Tibial artery (tissue), 4 donors: Measurements from ENCODE around the gene CHD2.
"Not testable (repeated sequence)": the region's sequence is repeated elsewhere in the genome, so short reads cannot be mapped to it uniquely, and the experiment has no call there.

Source experiments
- DNase-seq, 2 donors: peaks; one replicate each; pipeline ENCODE4 v3.0.0-alpha.2; 2019
- H3K27ac ChIP-seq, 2 donors: fragments of 200-600 bp; sonication (generic) in 1 of 2; 1 replicate in 1 of 2; 2 replicates in 1 of 2; pipeline ENCODE4 v1.5.1; 2018 to 2019; ENCODE audit warnings: mild to moderate bottlenecking in 1 of 2
- H3K27me3 ChIP-seq, 2 donors: fragments of 200-600 bp; sonication (generic) in 1 of 2; one replicate each; pipeline versions ENCODE4 v1.5.1 to v1.6.0; 2016 to 2019
- H3K36me3 ChIP-seq, 3 donors: fragments of 200-600 bp; sonication (generic) in 2 of 3; one replicate each; pipeline ENCODE4 v1.5.1; 2016 to 2019; ENCODE audit warnings: mild to moderate bottlenecking in 2 of 3
- H3K4me1 ChIP-seq, 4 donors: fragments of 200-600 bp; sonication (generic) in 2 of 4; 1 replicate in 3 of 4; 2 replicates in 1 of 4; pipeline ENCODE4 v1.5.1; 2016 to 2019
- H3K4me3 ChIP-seq, 2 donors: fragments of 200-600 bp; sonication (generic) in 1 of 2; 1 replicate in 1 of 2; 2 replicates in 1 of 2; pipeline ENCODE4 v1.5.1; 2018 to 2019; ENCODE audit warnings: mild to moderate bottlenecking in 2 of 2
- H3K9me3 ChIP-seq, 3 donors: fragments of 200-600 bp; sonication (generic) in 1 of 3; one replicate each; pipeline ENCODE4 v1.5.1; 2016 to 2019
- CTCF ChIP-seq, 2 experiments: fragments of 200-600 bp in 1 of 2; fragments of 450-650 bp in 1 of 2; IDR thresholded peaks; one replicate each; pipeline ENCODE4 v1.5.1; 2017 to 2019; ENCODE audit warnings: antibody characterized with exemption in 2 of 2, mild to moderate bottlenecking in 1 of 2, moderate library complexity in 1 of 2
- intact Hi-C: fragments of 100-400 bp; cut with DNase I; formaldehyde crosslinking; loops from one replicate; pipeline ENCODE4 v1.15.0; 2023; ENCODE audit warnings: low total_unique reads

Gene CHD2

GRCh38 chr15:92870010-92870591 lies 30.0 kb upstream of the CHD2 start:
- Histone ChIP-seq H3K27me3 (no peaks in the 10 kb centered on the region), H3K27ac (peak overlapping the region; percentile 70 to 72), H3K4me1 (peaks cover 0 to 21% (median 17%) of the 10 kb centered on the region in 4 donors), H3K4me3 (no peak overlapping the region), H3K9me3 (no peaks in the 10 kb centered on the region), H3K36me3 (no peaks in the 10 kb centered on the region)
- no peak for TF ChIP-seq CTCF (IDR thresholded peaks at IDR 0.05)
- intact Hi-C loops: no loop called here
- no peak for DNase-seq

GRCh38 chr15:92872967-92873366 lies 27.2 kb upstream of the CHD2 start:
- H3K4me1 ChIP-seq: peaks cover 0 to 21% (median 17%) of the 10 kb centered on the region in 4 donors
- H3K36me3 ChIP-seq, H3K27ac ChIP-seq, DNase-seq, intact Hi-C loops, H3K4me3 ChIP-seq, H3K9me3 ChIP-seq, H3K27me3 ChIP-seq: not testable (repeated sequence)

- Histone ChIP-seq H3K36me3 (no peaks in the 10 kb centered on the region), H3K9me3 (no peaks in the 10 kb centered on the region), H3K27ac (no peak overlapping the region), H3K4me1 (peaks cover 0 to 16% (median 7%) of the 10 kb centered on the region in 4 donors), H3K27me3 (no peaks in the 10 kb centered on the region), H3K4me3 (no peak overlapping the region)
- DNase-seq: no peak
- intact Hi-C loops: no loop called here
- TF ChIP-seq CTCF (IDR thresholded peaks at IDR 0.05): no peak
Observed at GRCh38 chr15:92877000-92877399, 23.1 kb upstream of the CHD2 start.

GRCh38 chr15:92877416-92877815 lies 22.7 kb upstream of the CHD2 start:
- no peaks in the 10 kb centered on the region for H3K27me3 ChIP-seq
- intact Hi-C loops: no loop called here
- no peak for TF ChIP-seq CTCF (IDR thresholded peaks at IDR 0.05)
- H3K9me3 ChIP-seq: no peaks in the 10 kb centered on the region
- H3K36me3 ChIP-seq: no peaks in the 10 kb centered on the region
- H3K4me3 ChIP-seq: no peak overlapping the region
- H3K27ac ChIP-seq: no peak overlapping the region
- DNase-seq: no peak
- peaks cover 0 to 16% (median 7%) of the 10 kb centered on the region in 4 donors for H3K4me1 ChIP-seq

- intact Hi-C loops: no loop called here
- H3K4me3 ChIP-seq: no peak overlapping the region
- no peak for DNase-seq
- no peaks in the 10 kb centered on the region for H3K27me3 ChIP-seq
- no peak overlapping the region for H3K27ac ChIP-seq
- H3K36me3 ChIP-seq: peaks cover 0 to 6% (median 0%) of the 10 kb centered on the region in 3 donors
- no peak for TF ChIP-seq CTCF (IDR thresholded peaks at IDR 0.05)
- H3K9me3 ChIP-seq: no peaks in the 10 kb centered on the region
- H3K4me1 ChIP-seq: peaks cover 0 to 16% (median 7%) of the 10 kb centered on the region in 4 donors
Observed at GRCh38 chr15:92878593-92879053, 21.5 kb upstream of the CHD2 start.

- peaks cover 0 to 6% (median 0%) of the 10 kb centered on the region in 3 donors for H3K36me3 ChIP-seq
- no peak overlapping the region for H3K4me3 ChIP-seq
- no peaks in the 10 kb centered on the region for H3K27me3 ChIP-seq
- no peak for TF ChIP-seq CTCF (IDR thresholded peaks at IDR 0.05)
- intact Hi-C loops: no loop called here
- H3K9me3 ChIP-seq: no peaks in the 10 kb centered on the region
- peaks cover 0 to 16% (median 7%) of the 10 kb centered on the region in 4 donors for H3K4me1 ChIP-seq
- DNase-seq: no peak
- H3K27ac ChIP-seq: peak overlapping the region; percentile 89 to 92
Observed at GRCh38 chr15:92879949-92880725, 20.0 kb upstream of the CHD2 start.
